Heart left ventricle (tissue), 16 donors: ENCODE data around the gene BLOC1S1. TPM values are rescaled to one million over a fixed set of nuclear protein-coding genes. Genes with fewer than 3 reads are reported as not detected.

Source experiments
- ATAC-seq, 4 donors: fragments of 200-7000 bp; cut with Tn5 transposase; one replicate each; pipeline ENCODE4 v1.9.1; 2020 to 2022; ENCODE audit warnings: moderate library complexity in 4 of 4, mild to moderate bottlenecking in 3 of 4, moderate number of reproducible peaks in 1 of 4
- DNase-seq, 5 donors: peaks; one replicate each; pipeline ENCODE4 v3.0.0-alpha.2; 2020
- H3K27ac ChIP-seq, 12 donors: fragments of 200-600 bp; sonication (generic) in 4 of 12; one replicate each; pipeline versions ENCODE4 v1.5.0 to v1.8.0; 2016 to 2022; ENCODE audit warnings: mild to moderate bottlenecking in 2 of 12
- H3K27me3 ChIP-seq, 9 donors: fragments of 200-600 bp; sonication (generic) in 2 of 9; one replicate each; pipeline versions ENCODE4 v1.5.1 to v1.8.0; 2016 to 2022; ENCODE audit warnings: mild to moderate bottlenecking in 3 of 9
- H3K36me3 ChIP-seq, 9 donors: fragments of 200-600 bp; sonication (generic) in 2 of 9; one replicate each; pipeline versions ENCODE4 v1.5.0 to v1.8.0; 2018 to 2022; ENCODE audit warnings: mild to moderate bottlenecking in 2 of 9
- H3K4me1 ChIP-seq, 12 donors: fragments of 200-600 bp; sonication (generic) in 4 of 12; one replicate each; pipeline versions ENCODE4 v1.5.0 to v1.8.0; 2016 to 2022; ENCODE audit warnings: mild to moderate bottlenecking in 3 of 12
- H3K4me3 ChIP-seq, 12 donors: fragments of 200-600 bp; sonication (generic) in 4 of 12; one replicate each; pipeline versions ENCODE4 v1.5.0 to v1.8.0; 2017 to 2022; ENCODE audit warnings: mild to moderate bottlenecking in 9 of 12, moderate library complexity in 4 of 12
- H3K9me3 ChIP-seq, 12 donors: fragments of 200-600 bp; sonication (generic) in 4 of 12; one replicate each; pipeline versions ENCODE4 v1.5.0 to v1.8.0; 2016 to 2022; ENCODE audit warnings: mild to moderate bottlenecking in 1 of 12
- CTCF ChIP-seq, 12 donors: fragments of 200-600 bp; sonication (generic) in 4 of 12; IDR thresholded peaks; one replicate each; pipeline versions ENCODE4 v1.5.0 to v1.8.0; 2018 to 2022; ENCODE audit warnings: antibody characterized with exemption in 12 of 12, mild to moderate bottlenecking in 5 of 12
- POLR2A ChIP-seq, 2 donors: fragments of 450-650 bp; IDR thresholded peaks; one replicate each; pipeline ENCODE4 v1.6.1; 2017; ENCODE audit warnings: antibody characterized with exemption in 2 of 2, mild to moderate bottlenecking in 2 of 2, moderate library complexity in 2 of 2
- WGBS, 4 donors: extraction: QIAGEN DNeasy Blood & Tissue Kit in 2 of 4; methylation state at CpG; one replicate each; pipeline versions ENCODE4 v1.1.5 to v1.1.7; 2013 to 2018; 5-methylcytosine and 5-hydroxymethylcytosine counted together
- intact Hi-C, 10 donors: fragments of 100-400 bp; cut with DNase I; formaldehyde crosslinking; loops; one replicate each; pipeline versions ENCODE4 v1.11.1 to v1.14.2; 2022
- polyA plus RNA-seq, 2 donors: library from polyadenylated mRNA; stranded (reverse); fragments of 200-250 nt; gene quantifications; one replicate each; pipeline ENCODE4 v1.2.3, GENCODE V29; 2013
- total RNA-seq, 9 donors: library from RNA; depleted of rRNA in 2 of 9; stranded (reverse); fragments of >200 nt in 2 of 9; fragmentation: NEBNext Ultra II Directional in 3 of 9; extraction: Animal tissue kit (Norgen Biotek cat#: 25700) in 3 of 9; gene quantifications; one replicate each; pipeline versions ENCODE4 v1.1.0 to v1.2.4, GENCODE V29; 2016 to 2023
- donor health status: ischemic (EF 13 %, LVEDD 7.1; RV severe dilation, severe dysfunction).
- donor health status: healthy with polysubstance abuse.
- donor health status: DM: no; HTN: yes; CAD: no.
- donor health status: DM: no; HTN: no; CAD: no.
- donor health status: ischemic (EF 25% LVEDD 6.9; RV normal size, moderate dysfunction).
- donor health status: ischemic (EF 25% LVEDD 5.7; RV mildly dilated, moderate dysfunction).
- donor health status: healthy.
- donor health status: DM: yes; HTN: yes; CAD: no.
- donor health status: ischemic (EF 35%, LVEDD 5.7; RV mildly dilated, moderate dysfunction).
- donor health status: nonischemic (EF 11% LVEDD 7.7; RV severe dilation, severe dysfunction).
- donor health status: DM: yes; HTN: yes; CAD: no.
- donor health status: PGD.
- donor health status: ischemic (EF 29% LVEDD 5.4; RV normal size, mild dysfunction).
- donor health status: nonischemic (EF 23%, LVEDD 6.1; RV moderate dilation, normal function).

The BLOC1S1 gene
- total and polyA plus RNA-seq, 11 donors = 71.3 to 314 (median 132) TPM

- H3K9me3 ChIP-seq = no peaks in the 10 kb centered on the region
- DNase-seq = peak; percentile 94 to 96 (median 94)
- TF ChIP-seq POLR2A (IDR thresholded peaks at IDR 0.05) (peak in 1 of 2 donors; percentile 86), CTCF (IDR thresholded peaks at IDR 0.05) (no peak)
- H3K4me1 ChIP-seq = peaks cover 10 to 56% (median 45%) of the 10 kb centered on the region in 12 donors
- ATAC-seq = peak; percentile 78 to 89 (median 85)
- H3K4me3 ChIP-seq = peak within 1 kb of the TSS; percentile 64 to 96 (median 86)
- H3K27ac ChIP-seq = peak within 1 kb of the TSS; percentile 97 to 100 (median 99)
- WGBS, 4 donors = 0 to 1% (median 0%) methylated on average over 15 to 61 of the region's 61 CpGs
- intact Hi-C loops = loop anchor here in 2 of 10 donors (2.0 kb wide), 2 partner anchors 20 to 48 kb away; a partner anchor contains a TSS
- peaks cover 0 to 34% (median 30%) of the 10 kb centered on the region in 9 donors for H3K36me3 ChIP-seq
- no peaks in the 10 kb centered on the region for H3K27me3 ChIP-seq
Observed at GRCh38 chr12:55728939-55729818, 13.3 kb downstream of the BLOC1S1 start, which contains the start of gene CD63. Gene CD63, minus strand, starts transcription at chr12:55729009. Its CDS starts 668 bp downstream, at chr12:55728341.

- no peak for TF ChIP-seq POLR2A (IDR thresholded peaks at IDR 0.05)
- TF ChIP-seq CTCF (IDR thresholded peaks at IDR 0.05) = no peak
- H3K4me3 ChIP-seq = peak overlapping the region; percentile 64 to 96 (median 86)
- intact Hi-C loops = loop anchor here in 4 of 10 donors (2.0 to 10.0 kb wide), 4 partner anchors 21 to 375 kb away; partner anchors contain the start of gene PA2G4 (in 1 of the 4)
- peak in 3 of 5 donors; percentile 55 to 60 (median 56) for DNase-seq
- WGBS, 4 donors = 6 to 9% (median 7%) methylated on average over 16 to 19 of the region's 19 CpGs
- H3K27ac ChIP-seq = peak overlapping the region; percentile 97 to 100 (median 99)
- H3K27me3 ChIP-seq = no peaks in the 10 kb centered on the region
- peak; percentile 3 to 20 (median 4) for ATAC-seq
- H3K9me3 ChIP-seq = no peaks in the 10 kb centered on the region
- peaks cover 10 to 47% (median 36%) of the 10 kb centered on the region in 12 donors for H3K4me1 ChIP-seq
- peaks cover 0 to 24% (median 21%) of the 10 kb centered on the region in 9 donors for H3K36me3 ChIP-seq
Observed at GRCh38 chr12:55729819-55730818, 14.3 kb downstream of the BLOC1S1 start.

- Histone ChIP-seq H3K27me3 (no peaks in the 10 kb centered on the region), H3K27ac (peak overlapping the region in 1 of 12 donors; percentile 99), H3K4me1 (peaks cover 4 to 35% (median 19%) of the 10 kb centered on the region in 12 donors), H3K4me3 (no peak overlapping the region), H3K9me3 (no peaks in the 10 kb centered on the region), H3K36me3 (peaks cover 0 to 3% (median 0%) of the 10 kb centered on the region in 9 donors)
- 81 to 93% (median 85%) methylated on average over 4 of the region's 4 CpGs for WGBS, 4 donors
- intact Hi-C loops = loop anchor here in 3 of 10 donors (10.0 kb wide), 2 partner anchors 303 to 373 kb away; partner anchors contain the start of gene PA2G4 (in 1 of the 3)
- TF ChIP-seq POLR2A (IDR thresholded peaks at IDR 0.05) = no peak
- DNase-seq = no peak
- no peak for ATAC-seq
Observed at GRCh38 chr12:55732288-55732687, 16.4 kb downstream of the BLOC1S1 start.

GRCh38 chr12:55733021-55733555, 17.2 kb downstream of the BLOC1S1 start:
- TF ChIP-seq CTCF (IDR thresholded peaks at IDR 0.05) = no peak
- no peak for TF ChIP-seq POLR2A (IDR thresholded peaks at IDR 0.05)
- no peaks in the 10 kb centered on the region for H3K27me3 ChIP-seq
- no peak for DNase-seq
- no peak overlapping the region for H3K27ac ChIP-seq
- peaks cover 0 to 35% (median 21%) of the 10 kb centered on the region in 12 donors for H3K4me1 ChIP-seq
- WGBS, 4 donors = 85 to 90% (median 88%) methylated on average over 14 of the region's 14 CpGs
- no peaks in the 10 kb centered on the region for H3K9me3 ChIP-seq
- ATAC-seq = no peak
- peaks cover 0 to 2% (median 0%) of the 10 kb centered on the region in 9 donors for H3K36me3 ChIP-seq
- no peak overlapping the region for H3K4me3 ChIP-seq
- intact Hi-C loops = loop anchor here in 3 of 10 donors (10.0 kb wide), 2 partner anchors 302 to 372 kb away; partner anchors contain the start of gene PA2G4 (in 1 of the 3)
